Inflammatory macrophage treated with lipopolysaccharide for 4 hours (primary cell): Measurements from ENCODE around the gene WDR45B.
A peak's percentile ranks its signal among the peaks of the same experiment; 100 is the strongest.

Experiments
- DNase-seq: peaks from one replicate; pipeline ENCODE4 v3.0.0-alpha.2; 2020

Gene WDR45B

GRCh38 chr17:82619641-82620040 lies 28.6 kb downstream of the WDR45B start:
- DNase-seq: no peak

GRCh38 chr17:82619211-82619610 lies 29.0 kb downstream of the WDR45B start:
- DNase-seq: no peak

GRCh38 chr17:82616021-82616711 lies 32.1 kb downstream of the WDR45B start:
- no peak for DNase-seq

GRCh38 chr17:82615084-82616020 lies 32.9 kb downstream of the WDR45B start:
- DNase-seq: no peak

GRCh38 chr17:82614095-82614631 lies 34.1 kb downstream of the WDR45B start:
- no peak for DNase-seq

- no peak for DNase-seq
Observed at GRCh38 chr17:82613283-82614094, 34.8 kb downstream of the WDR45B start.

- no peak for DNase-seq
Observed at GRCh38 chr17:82611140-82612058, 36.8 kb downstream of the WDR45B start.

GRCh38 chr17:82609655-82610054 lies 38.6 kb downstream of the WDR45B start:
- no peak for DNase-seq

- DNase-seq: no peak
Observed at GRCh38 chr17:82608816-82609215, 39.4 kb downstream of the WDR45B start.

- no peak for DNase-seq
Observed at GRCh38 chr17:82605939-82606600, 42.2 kb downstream of the WDR45B start.

GRCh38 chr17:82604532-82604931 lies 43.7 kb downstream of the WDR45B start:
- DNase-seq: no peak

GRCh38 chr17:82603981-82604448 lies 44.2 kb downstream of the WDR45B start:
- DNase-seq: peak; percentile 92

GRCh38 chr17:82602986-82603710 lies 45.1 kb downstream of the WDR45B start:
- DNase-seq: no peak

- DNase-seq: no peak
Observed at GRCh38 chr17:82602487-82602886, 45.8 kb downstream of the WDR45B start.

- DNase-seq: no peak
Observed at GRCh38 chr17:82601447-82602000, 46.7 kb downstream of the WDR45B start.

- no peak for DNase-seq
Observed at GRCh38 chr17:82600731-82601446, 47.4 kb downstream of the WDR45B start.

- DNase-seq: no peak
Observed at GRCh38 chr17:82599674-82600661, 48.3 kb downstream of the WDR45B start.
